Peyer's patch (tissue), 4 donors: ENCODE data around the gene PRSS38. TPM values are rescaled to one million over a fixed set of nuclear protein-coding genes. Genes with fewer than 3 reads are reported as not detected.

Experiments used
- DNase-seq, 3 donors: peaks; one replicate each; pipeline ENCODE4 v3.0.0-alpha.2; 2017 to 2019
- H3K27ac ChIP-seq, 4 donors: fragments of 200-600 bp; sonication (generic); one replicate each; pipeline ENCODE4 v1.5.1; 2016 to 2019
- H3K27me3 ChIP-seq, 2 donors: fragments of 200-600 bp; sonication (generic); one replicate each; pipeline ENCODE4 v1.5.1; 2019
- H3K36me3 ChIP-seq, 3 donors: fragments of 200-600 bp; sonication (generic); one replicate each; pipeline ENCODE4 v1.5.1; 2016 to 2019
- H3K4me1 ChIP-seq, 4 donors: fragments of 200-600 bp; sonication (generic); one replicate each; pipeline ENCODE4 v1.5.1; 2016 to 2019
- H3K4me3 ChIP-seq, 4 donors: fragments of 200-600 bp; sonication (generic); 1 replicate in 3 of 4; 2 replicates in 1 of 4; pipeline ENCODE4 v1.5.1; 2016 to 2019; ENCODE audit warnings: mild to moderate bottlenecking in 1 of 4
- H3K9me3 ChIP-seq, 4 donors: fragments of 200-600 bp; sonication (generic); one replicate each; pipeline ENCODE4 v1.5.1; 2016 to 2019; ENCODE audit warnings: mild to moderate bottlenecking in 1 of 4
- POLR2A ChIP-seq, 2 donors: fragments of 450-650 bp; IDR thresholded peaks; one replicate each; pipeline ENCODE4 v1.5.1; 2017; ENCODE audit warnings: antibody characterized with exemption in 2 of 2, mild to moderate bottlenecking in 2 of 2, moderate library complexity in 2 of 2
- total RNA-seq, 4 donors: library from RNA; depleted of rRNA; stranded (reverse); fragments of >200 nt; gene quantifications; one replicate each; pipeline ENCODE4 v1.1.0, GENCODE V29; 2016
- TF ChIP-seq, protein P1 (sequence below), 6 experiments: fragments of 450-650 bp in 4 of 6; fragments of 200-600 bp in 2 of 6; sonication (generic) in 1 of 6; IDR thresholded peaks; one replicate each; pipeline ENCODE4 v1.5.1; 2017 to 2019; ENCODE audit warnings: antibody characterized with exemption in 6 of 6, mild to moderate bottlenecking in 3 of 6, moderate library complexity in 1 of 6

Gene PRSS38
- not detected for total RNA-seq

DNA sequence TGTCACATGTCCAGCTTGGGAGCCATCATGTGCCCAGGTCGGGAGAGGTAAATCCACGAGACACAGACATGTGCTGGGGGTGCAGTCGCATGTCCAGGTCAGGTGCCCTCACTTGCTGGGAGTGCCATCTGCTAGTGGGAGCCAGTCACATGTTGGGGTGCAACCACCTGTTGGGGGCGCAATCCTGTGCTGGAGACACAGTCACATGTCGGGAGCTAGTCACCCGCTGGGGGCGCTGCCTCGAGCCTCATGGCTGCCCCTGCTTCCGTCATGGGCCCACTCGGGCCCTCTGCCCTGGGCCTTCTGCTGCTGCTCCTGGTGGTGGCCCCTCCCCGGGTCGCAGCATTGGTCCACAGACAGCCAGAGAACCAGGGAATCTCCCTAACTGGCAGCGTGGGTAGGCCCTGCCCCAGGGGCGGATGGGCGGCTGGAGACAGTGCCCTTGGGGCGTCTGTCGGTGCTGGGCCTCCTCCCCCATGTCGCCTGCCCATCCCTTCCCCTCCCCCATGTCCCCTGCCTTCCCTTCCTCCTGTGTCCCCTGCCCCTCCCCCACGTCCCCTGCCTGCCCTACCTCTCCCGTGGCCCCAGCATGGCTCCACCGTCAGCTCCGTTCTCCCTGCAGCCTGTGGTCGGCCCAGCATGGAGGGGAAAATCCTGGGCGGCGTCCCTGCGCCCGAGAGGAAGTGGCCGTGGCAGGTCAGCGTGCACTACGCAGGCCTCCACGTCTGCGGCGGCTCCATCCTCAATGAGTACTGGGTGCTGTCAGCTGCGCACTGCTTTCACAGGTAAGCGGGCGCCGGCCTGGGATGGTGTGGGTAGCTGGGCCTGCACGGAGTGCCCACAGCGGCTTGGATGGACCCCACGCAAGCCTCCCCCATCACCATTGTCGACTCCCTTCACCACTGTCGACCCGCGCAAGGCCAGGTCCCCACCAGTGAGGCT, at the start of gene PRSS38:
Gene PRSS38 (plus strand): TSS at position 208 of the 942 bp plus-strand sequence. CDS start 42 bp downstream, at position 250.
- no peaks in the 10 kb centered on the region for H3K27me3 ChIP-seq
- H3K27ac ChIP-seq: no peak within 1 kb of the TSS
- no peak within 1 kb of the TSS for H3K4me3 ChIP-seq
- peaks cover 0 to 14% (median 3%) of the 10 kb centered on the region in 4 donors for H3K9me3 ChIP-seq
- TF ChIP-seq, protein P1, sequence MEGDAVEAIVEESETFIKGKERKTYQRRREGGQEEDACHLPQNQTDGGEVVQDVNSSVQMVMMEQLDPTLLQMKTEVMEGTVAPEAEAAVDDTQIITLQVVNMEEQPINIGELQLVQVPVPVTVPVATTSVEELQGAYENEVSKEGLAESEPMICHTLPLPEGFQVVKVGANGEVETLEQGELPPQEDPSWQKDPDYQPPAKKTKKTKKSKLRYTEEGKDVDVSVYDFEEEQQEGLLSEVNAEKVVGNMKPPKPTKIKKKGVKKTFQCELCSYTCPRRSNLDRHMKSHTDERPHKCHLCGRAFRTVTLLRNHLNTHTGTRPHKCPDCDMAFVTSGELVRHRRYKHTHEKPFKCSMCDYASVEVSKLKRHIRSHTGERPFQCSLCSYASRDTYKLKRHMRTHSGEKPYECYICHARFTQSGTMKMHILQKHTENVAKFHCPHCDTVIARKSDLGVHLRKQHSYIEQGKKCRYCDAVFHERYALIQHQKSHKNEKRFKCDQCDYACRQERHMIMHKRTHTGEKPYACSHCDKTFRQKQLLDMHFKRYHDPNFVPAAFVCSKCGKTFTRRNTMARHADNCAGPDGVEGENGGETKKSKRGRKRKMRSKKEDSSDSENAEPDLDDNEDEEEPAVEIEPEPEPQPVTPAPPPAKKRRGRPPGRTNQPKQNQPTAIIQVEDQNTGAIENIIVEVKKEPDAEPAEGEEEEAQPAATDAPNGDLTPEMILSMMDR (IDR thresholded peaks at IDR 0.05): no peak
- no peak for TF ChIP-seq POLR2A (IDR thresholded peaks at IDR 0.05)
- no peaks in the 10 kb centered on the region for H3K4me1 ChIP-seq
- no peak for DNase-seq
- no peaks in the 10 kb centered on the region for H3K36me3 ChIP-seq

GRCh38 chr1:227766015-227766634, 49.4 kb upstream of the PRSS38 start:
- Histone ChIP-seq H3K27ac (peak overlapping the region in 2 of 4 donors; percentile 17 to 53), H3K27me3 (no peaks in the 10 kb centered on the region), H3K4me1 (peaks cover 0 to 21% (median 17%) of the 10 kb centered on the region in 4 donors), H3K36me3 (peaks cover 0 to 40% (median 0%) of the 10 kb centered on the region in 3 donors), H3K4me3 (no peak overlapping the region), H3K9me3 (no peaks in the 10 kb centered on the region)
- DNase-seq: peak; percentile 67 to 88 (median 71)
- TF ChIP-seq, protein P1 (IDR thresholded peaks at IDR 0.05): peak in 1 of 6 experiments; percentile 6
- no peak for TF ChIP-seq POLR2A (IDR thresholded peaks at IDR 0.05)

- peak in 1 of 3 donors; percentile 38 for DNase-seq
Observed at GRCh38 chr1:227766653-227767277, 48.7 kb upstream of the PRSS38 start.

GRCh38 chr1:227767401-227768124, 47.9 kb upstream of the PRSS38 start:
- TF ChIP-seq POLR2A (IDR thresholded peaks at IDR 0.05): no peak
- TF ChIP-seq, protein P1 (IDR thresholded peaks at IDR 0.05): no peak
- H3K36me3 ChIP-seq: peaks cover 0 to 46% (median 0%) of the 10 kb centered on the region in 3 donors
- no peak overlapping the region for H3K27ac ChIP-seq

More at GRCh38 chr1:227766653-227767277, 48.7 kb upstream of the PRSS38 start:
- peaks cover 0 to 20% (median 17%) of the 10 kb centered on the region in 4 donors for H3K4me1 ChIP-seq
- TF ChIP-seq, protein P1 (IDR thresholded peaks at IDR 0.05): no peak
- TF ChIP-seq POLR2A (IDR thresholded peaks at IDR 0.05): no peak
- H3K27me3 ChIP-seq: no peaks in the 10 kb centered on the region
- peak overlapping the region in 2 of 4 donors; percentile 25 to 53 for H3K27ac ChIP-seq
- no peaks in the 10 kb centered on the region for H3K9me3 ChIP-seq
- no peak overlapping the region for H3K4me3 ChIP-seq
- H3K36me3 ChIP-seq: peaks cover 0 to 42% (median 0%) of the 10 kb centered on the region in 3 donors

GRCh38 chr1:227768125-227768439, 47.4 kb upstream of the PRSS38 start:
- no peaks in the 10 kb centered on the region for H3K9me3 ChIP-seq
- DNase-seq: peak in 1 of 3 donors; percentile 38
- H3K36me3 ChIP-seq: peaks cover 0 to 46% (median 0%) of the 10 kb centered on the region in 3 donors
- no peak overlapping the region for H3K4me3 ChIP-seq
- peaks cover 0 to 12% (median 7%) of the 10 kb centered on the region in 4 donors for H3K4me1 ChIP-seq
- TF ChIP-seq, protein P1 (IDR thresholded peaks at IDR 0.05): no peak
- no peak for TF ChIP-seq POLR2A (IDR thresholded peaks at IDR 0.05)
- H3K27me3 ChIP-seq: no peaks in the 10 kb centered on the region
- H3K27ac ChIP-seq: peak overlapping the region in 1 of 4 donors; percentile 30

More at GRCh38 chr1:227767401-227768124, 47.9 kb upstream of the PRSS38 start:
- DNase-seq: peak in 1 of 3 donors; percentile 3
- H3K27me3 ChIP-seq: no peaks in the 10 kb centered on the region
- H3K9me3 ChIP-seq: no peaks in the 10 kb centered on the region
- H3K4me3 ChIP-seq: no peak overlapping the region
- H3K4me1 ChIP-seq: peaks cover 0 to 14% (median 10%) of the 10 kb centered on the region in 4 donors
